Epidermal melanocyte (primary cell): ENCODE data around the gene ACACA.
"Not testable (repeated sequence)": the region's sequence is repeated elsewhere in the genome, so short reads cannot be mapped to it uniquely, and the experiment has no call there.

Experiments
- DNase-seq: peaks from one replicate; pipeline ENCODE4 v3.0.0; 2011; ENCODE audit warnings: low spot score; ENCODE audit not compliant: insufficient read length

The ACACA gene

GRCh38 chr17:37177254-37177870, 229.3 kb downstream of the ACACA start:
- DNase-seq, result no peak

DNA sequence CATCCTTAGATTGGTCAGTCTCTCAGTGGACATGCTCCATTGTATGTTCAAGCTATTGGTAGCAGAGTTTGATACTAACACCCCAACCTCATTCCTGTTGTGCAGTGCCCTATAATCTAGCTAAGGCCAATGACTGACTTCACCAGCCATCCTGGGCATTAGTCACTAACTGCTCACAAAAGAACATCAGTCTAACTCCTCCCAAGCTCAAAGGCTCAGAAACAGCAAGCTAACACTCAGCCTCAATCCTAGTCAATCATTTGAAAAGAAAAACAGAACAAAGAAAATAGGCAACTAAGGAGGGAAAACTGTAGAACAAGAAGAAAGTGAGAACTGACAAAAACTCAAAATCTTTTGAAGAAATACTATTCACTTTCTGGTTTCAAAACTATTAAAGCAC, 229.9 kb downstream of the ACACA start:
- no peak for DNase-seq

- no peak for DNase-seq
Observed at GRCh38 chr17:37174205-37174604, 232.4 kb downstream of the ACACA start.

GRCh38 chr17:37170881-37171425, 235.7 kb downstream of the ACACA start:
- DNase-seq, result no peak

- DNase-seq, result no peak
Observed at GRCh38 chr17:37168731-37169353, 237.8 kb downstream of the ACACA start.

DNA sequence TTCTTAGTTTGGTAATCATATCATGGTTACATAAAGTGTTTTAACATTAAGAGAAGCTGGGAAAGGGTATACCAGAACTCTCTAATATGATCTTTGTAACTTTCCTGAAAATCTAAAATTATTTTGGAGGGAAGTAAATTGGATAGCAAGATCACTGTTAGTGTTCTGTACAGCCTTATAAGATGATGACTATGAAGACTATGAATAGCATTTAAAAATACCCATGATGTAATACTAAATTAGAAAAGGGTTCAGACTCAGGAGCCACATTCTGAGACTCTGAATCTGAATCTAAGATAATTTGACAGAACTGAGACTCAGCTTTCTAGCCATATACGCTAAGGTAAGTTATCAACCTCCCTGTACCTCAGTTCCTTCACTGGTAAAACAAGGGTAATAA, 238.9 kb downstream of the ACACA start:
- no peak for DNase-seq

GRCh38 chr17:37164057-37164456, 242.6 kb downstream of the ACACA start:
- DNase-seq, result no peak

DNA sequence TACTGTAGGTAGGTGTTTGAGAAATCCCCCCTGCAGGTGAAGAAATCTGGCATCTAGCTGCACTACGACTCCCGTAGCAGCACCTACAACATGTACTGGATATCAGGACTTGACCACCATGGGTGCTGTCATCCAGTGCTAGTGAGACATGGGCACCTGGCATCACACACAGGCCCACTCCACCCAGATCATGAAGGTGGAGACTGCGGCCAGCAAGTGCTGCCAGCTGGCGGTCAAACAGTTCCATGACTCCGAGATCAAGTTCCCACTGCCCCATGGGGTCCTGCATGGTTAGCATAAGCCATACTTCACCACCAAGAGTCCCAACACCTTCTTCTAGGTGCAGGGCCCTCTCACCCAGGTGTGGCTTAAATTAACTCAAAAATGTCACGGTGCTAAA, 243.8 kb downstream of the ACACA start:
- DNase-seq, result no peak

DNA sequence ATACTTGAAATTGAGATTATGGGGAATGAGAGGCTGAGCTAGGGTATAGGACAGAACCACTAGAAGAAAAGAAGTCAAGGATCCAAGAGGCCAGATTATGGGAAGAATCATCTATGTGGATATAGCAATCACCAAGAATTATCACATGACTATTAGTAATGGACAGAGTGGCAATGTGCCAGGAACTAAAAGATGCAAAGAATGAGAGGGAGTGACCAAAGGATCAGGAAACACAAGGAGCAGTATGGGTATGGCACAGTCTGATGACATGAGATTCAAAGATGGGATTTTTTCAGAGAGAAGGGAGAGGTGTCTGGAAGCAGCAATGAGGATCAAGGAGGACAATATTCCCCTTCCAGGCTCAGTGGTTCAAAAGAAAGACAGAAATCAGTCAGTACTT, 245.7 kb downstream of the ACACA start:
- no peak for DNase-seq

- no peak for DNase-seq
Observed at GRCh38 chr17:37158290-37158689, 248.3 kb downstream of the ACACA start.

GRCh38 chr17:37148156-37148555, 258.5 kb downstream of the ACACA start:
- DNase-seq, result no peak

- DNase-seq, result no peak
Observed at GRCh38 chr17:37147301-37147812, 259.3 kb downstream of the ACACA start.

DNA sequence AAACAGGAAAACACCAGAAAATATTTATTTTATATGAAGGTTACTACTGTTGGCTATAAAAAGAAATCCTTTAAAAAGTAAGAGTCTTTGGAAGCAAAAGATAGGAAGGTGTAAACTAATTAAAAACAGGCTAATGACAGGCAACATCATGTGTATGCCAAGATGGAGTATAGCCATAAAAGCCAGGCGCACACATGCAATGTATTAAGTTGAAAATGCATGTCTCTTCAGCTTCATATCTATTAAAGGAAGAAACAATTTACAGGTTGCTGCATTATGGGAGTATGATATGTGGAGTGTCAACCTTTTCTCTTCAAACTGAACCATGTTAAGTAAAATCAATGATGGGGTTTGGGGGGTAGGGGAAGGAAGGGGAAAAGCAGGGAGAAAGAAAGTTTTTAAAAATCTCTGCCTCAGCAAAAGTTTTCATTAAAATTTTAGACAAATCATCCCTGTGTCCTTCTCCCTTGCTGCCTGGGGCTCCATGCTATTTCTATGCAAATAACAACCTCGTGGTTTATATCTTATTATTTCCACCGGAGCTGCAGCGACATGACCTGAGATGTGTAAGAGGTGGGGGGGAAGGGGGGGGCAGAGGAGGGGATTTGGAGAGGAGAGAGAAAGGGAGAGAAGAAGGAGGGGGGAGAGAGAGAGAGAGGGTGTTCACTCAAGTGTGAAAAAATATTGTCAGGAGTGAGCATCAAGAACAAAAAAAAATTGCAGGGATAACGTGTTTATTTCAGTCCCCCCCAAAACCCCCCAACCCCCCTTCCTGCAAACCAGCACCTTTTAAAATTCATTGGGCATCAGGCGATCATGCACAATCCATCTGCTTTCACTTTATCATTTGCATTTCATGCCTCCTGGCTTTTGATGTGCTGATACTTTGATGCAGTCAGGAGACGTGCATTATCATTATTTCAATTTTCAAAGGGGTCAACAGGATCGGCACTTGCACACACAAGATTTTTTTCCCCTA, 260.3 kb downstream of the ACACA start:
- no peak for DNase-seq

GRCh38 chr17:37144075-37144701, 262.4 kb downstream of the ACACA start:
- DNase-seq, result no peak

DNA sequence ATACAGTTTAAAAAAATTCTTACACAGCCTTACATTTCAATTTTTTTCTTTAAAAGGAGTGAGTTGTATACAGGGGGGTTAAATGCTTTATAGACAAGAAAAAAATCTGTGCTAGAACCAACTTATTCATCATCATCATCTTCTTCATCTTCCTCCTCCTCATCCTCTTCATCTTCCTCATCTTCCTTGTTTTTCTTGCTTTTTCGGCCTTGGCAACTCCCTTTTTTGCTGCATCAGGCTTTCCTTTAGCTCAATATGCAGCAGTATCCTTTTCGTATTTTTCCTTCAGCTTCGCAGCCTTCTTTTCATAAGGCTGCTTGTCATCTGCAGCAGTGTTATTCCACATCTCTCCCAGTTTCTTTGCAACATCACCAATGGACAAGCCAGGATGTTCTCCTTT, 263.1 kb downstream of the ACACA start:
- not testable (repeated sequence) for DNase-seq

DNA sequence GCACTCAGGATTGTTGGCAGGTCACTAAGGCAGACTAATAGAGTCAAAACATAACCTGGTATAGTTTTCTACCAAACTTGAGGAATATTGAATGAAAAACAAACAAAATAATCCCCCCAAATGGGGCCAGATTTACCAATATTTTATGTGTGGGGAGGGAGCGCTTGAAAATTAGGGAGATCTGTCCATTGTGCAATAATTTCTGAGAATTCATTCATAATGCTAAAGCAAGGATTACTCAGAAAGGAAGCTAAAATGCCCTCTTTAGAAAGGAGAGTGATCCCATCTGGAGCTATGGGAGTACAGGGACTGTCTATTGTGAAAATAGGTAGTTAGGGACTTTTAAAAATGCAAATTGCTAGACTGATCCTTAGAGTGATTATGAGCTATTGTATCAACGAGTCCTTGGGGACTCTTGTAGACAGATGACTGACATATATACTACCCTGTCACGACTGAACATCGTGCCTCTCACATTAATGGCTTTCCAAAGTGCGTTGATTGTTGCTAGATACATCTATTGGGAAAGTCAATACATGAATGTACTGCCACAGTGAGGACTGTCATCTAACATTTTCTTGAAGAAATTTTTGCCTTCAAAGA, 264.2 kb downstream of the ACACA start:
- no peak for DNase-seq

GRCh38 chr17:37138571-37139120, 268.0 kb downstream of the ACACA start:
- no peak for DNase-seq

- DNase-seq, result no peak
Observed at GRCh38 chr17:37137906-37138514, 268.6 kb downstream of the ACACA start.

GRCh38 chr17:37137070-37137610, 269.5 kb downstream of the ACACA start:
- no peak for DNase-seq

- DNase-seq, result no peak
Observed at GRCh38 chr17:37135576-37135975, 271.1 kb downstream of the ACACA start.
